ENCODE results near the gene ARID3B. TPM values are rescaled to one million over a fixed set of nuclear protein-coding genes. Genes with fewer than 3 reads are reported as not detected.
A peak's percentile ranks its signal among the peaks of the same experiment; 100 is the strongest.

ARID3B gene
- total and polyA plus RNA-seq, 12 donors: 1.0 to 7.1 (median 3.5) TPM

- peaks cover 0 to 90% of the 10 kb centered on the region in 2 donors for H3K36me3 ChIP-seq (replicated peaks in 1 of 2)
Observed at GRCh38 chr15:74633781-74634180, 92.8 kb downstream of the ARID3B start.

GRCh38 chr15:74635228-74635627 is 94.2 kb downstream of the ARID3B start:
- intact Hi-C loops (cut with DNase I): loop anchor here (2.0 to 10.0 kb wide), 3 partner anchors 134 to 320 kb away; partner anchors contain the start of gene RPP25 (in 1 of the 2)
- Histone ChIP-seq H3K27me3 (no peaks in the 10 kb centered on the region), H3K4me3 (no peak overlapping the region), H3K27ac (no peak overlapping the region), H3K4me1 (replicated peaks in 1 of 2) (no peaks in the 10 kb centered on the region), H3K9me3 (replicated peaks in 1 of 3) (no peaks in the 10 kb centered on the region), H3K36me3 (replicated peaks in 1 of 2) (peaks cover 0 to 88% of the 10 kb centered on the region in 2 donors)
- 2 to 60% (median 16%) methylated on average over 1 to 5 of the region's 5 CpGs for whole genome bisulfite sequencing, 4 donors
- DNase-seq: peak; percentile 54 to 80 (median 63)
- peak; percentile 60 to 92 (median 88) for TF ChIP-seq CTCF (IDR thresholded peaks at IDR 0.05)
- TF ChIP-seq POLR2A (IDR thresholded peaks at IDR 0.05): no peak

More at GRCh38 chr15:74633781-74634180, 92.8 kb downstream of the ARID3B start:
- no peak for TF ChIP-seq POLR2A (IDR thresholded peaks at IDR 0.05)
- no peak for TF ChIP-seq CTCF (IDR thresholded peaks at IDR 0.05)
- DNase-seq: no peak
- H3K27ac ChIP-seq: no peak overlapping the region
- H3K27me3 ChIP-seq: no peaks in the 10 kb centered on the region
- H3K9me3 ChIP-seq (replicated peaks in 1 of 3): no peaks in the 10 kb centered on the region
- 59 to 75% (median 68%) methylated on average over 2 of the region's 2 CpGs for WGBS, 4 donors
- intact Hi-C loops (cut with DNase I): loop anchor here (2.0 to 10.0 kb wide), 4 partner anchors 134 to 321 kb away; partner anchors contain the start of gene RPP25 (in 1 of the 2)
- H3K4me3 ChIP-seq: no peak overlapping the region
- H3K4me1 ChIP-seq (replicated peaks in 1 of 2): no peaks in the 10 kb centered on the region

- WGBS, 4 donors: 68 to 91% (median 75%) methylated on average over 1 of the region's 1 CpG
Observed at GRCh38 chr15:74636984-74637383, 96.0 kb downstream of the ARID3B start.

GRCh38 chr15:74641151-74641550 is 100.1 kb downstream of the ARID3B start:
- no peaks in the 10 kb centered on the region for H3K9me3 ChIP-seq (replicated peaks in 1 of 3)
- no peak for DNase-seq
- H3K27ac ChIP-seq: no peak overlapping the region
- intact Hi-C loops (cut with DNase I): no loop called here
- H3K4me3 ChIP-seq: no peak overlapping the region
- H3K4me1 ChIP-seq (replicated peaks in 1 of 2): peaks cover 0 to 12% of the 10 kb centered on the region in 2 donors
- peaks cover 0 to 36% of the 10 kb centered on the region in 2 donors for H3K36me3 ChIP-seq (replicated peaks in 1 of 2)
- H3K27me3 ChIP-seq: no peaks in the 10 kb centered on the region
- TF ChIP-seq POLR2A (IDR thresholded peaks at IDR 0.05): no peak
- no peak for TF ChIP-seq CTCF (IDR thresholded peaks at IDR 0.05)
- WGBS, 4 donors: 82 to 95% (median 87%) methylated on average over 1 of the region's 1 CpG

More at GRCh38 chr15:74636984-74637383, 96.0 kb downstream of the ARID3B start:
- intact Hi-C loops (cut with DNase I): loop anchor here (10.0 kb wide), 2 partner anchors 252 to 318 kb away; partner anchors contain the start of gene RPP25 (in 1 of the 2)
- Histone ChIP-seq H3K4me3 (no peak overlapping the region), H3K27me3 (no peaks in the 10 kb centered on the region), H3K27ac (no peak overlapping the region), H3K9me3 (replicated peaks in 1 of 3) (no peaks in the 10 kb centered on the region), H3K36me3 (replicated peaks in 1 of 2) (peaks cover 0 to 78% of the 10 kb centered on the region in 2 donors), H3K4me1 (replicated peaks in 1 of 2) (no peaks in the 10 kb centered on the region)
- no peak for TF ChIP-seq CTCF (IDR thresholded peaks at IDR 0.05)
- TF ChIP-seq POLR2A (IDR thresholded peaks at IDR 0.05): no peak
- DNase-seq: no peak

Measured in adrenal gland (tissue), 12 donors.